Breast epithelium (tissue), 3 donors: ENCODE data around the gene HFE.

Source experiments
- POLR2A ChIP-seq: fragments of 450-650 bp; IDR thresholded peaks from one replicate; pipeline ENCODE4 v1.6.1; 2016; ENCODE audit warnings: antibody characterized with exemption, mild to moderate bottlenecking, moderate library complexity
- POLR2AphosphoS5 ChIP-seq, 3 donors: sonication (generic); formaldehyde crosslinking; IDR thresholded peaks; one replicate each; pipeline ENCODE4 v1.6.1; 2017; ENCODE audit warnings: antibody characterized with exemption in 3 of 3
- TF ChIP-seq, protein P1 (sequence below), 3 donors: fragments of 450-650 bp; IDR thresholded peaks; one replicate each; pipeline ENCODE4 v1.5.1; 2016 to 2017; ENCODE audit warnings: antibody characterized with exemption in 3 of 3, mild to moderate bottlenecking in 3 of 3, moderate library complexity in 3 of 3

DNA sequence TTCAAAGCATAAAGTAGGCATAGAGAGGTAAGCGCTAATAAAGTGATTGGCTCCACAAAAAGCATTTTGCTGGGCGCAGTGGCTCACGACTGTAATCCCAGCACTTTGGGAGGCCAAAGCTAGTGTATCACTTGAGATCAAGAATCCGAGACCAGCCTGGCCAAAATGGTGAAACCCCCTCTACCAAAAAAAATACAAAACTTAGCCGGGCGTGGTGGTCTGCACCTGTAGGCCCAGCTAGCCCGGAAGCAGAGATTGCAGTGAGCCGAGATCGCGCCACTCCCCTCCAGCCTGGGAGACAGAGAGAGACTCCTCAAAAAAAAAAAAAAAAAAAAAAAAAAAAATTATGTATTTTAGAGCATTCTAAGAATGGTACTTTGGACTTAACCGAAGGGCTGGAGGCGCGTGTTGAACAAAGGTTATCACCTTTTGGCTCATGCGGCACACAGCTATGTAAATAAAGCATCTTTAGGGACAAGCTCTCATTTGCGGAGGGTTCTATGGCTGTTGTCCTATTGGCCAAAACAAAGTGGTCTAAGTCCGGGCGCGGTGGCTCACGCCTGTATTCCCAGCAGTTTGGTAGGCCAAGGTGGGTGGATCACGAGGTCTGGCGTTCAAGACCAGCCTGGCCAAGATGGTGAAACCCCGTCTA lies 17.4 kb downstream of the HFE start:
- TF ChIP-seq, protein P1, sequence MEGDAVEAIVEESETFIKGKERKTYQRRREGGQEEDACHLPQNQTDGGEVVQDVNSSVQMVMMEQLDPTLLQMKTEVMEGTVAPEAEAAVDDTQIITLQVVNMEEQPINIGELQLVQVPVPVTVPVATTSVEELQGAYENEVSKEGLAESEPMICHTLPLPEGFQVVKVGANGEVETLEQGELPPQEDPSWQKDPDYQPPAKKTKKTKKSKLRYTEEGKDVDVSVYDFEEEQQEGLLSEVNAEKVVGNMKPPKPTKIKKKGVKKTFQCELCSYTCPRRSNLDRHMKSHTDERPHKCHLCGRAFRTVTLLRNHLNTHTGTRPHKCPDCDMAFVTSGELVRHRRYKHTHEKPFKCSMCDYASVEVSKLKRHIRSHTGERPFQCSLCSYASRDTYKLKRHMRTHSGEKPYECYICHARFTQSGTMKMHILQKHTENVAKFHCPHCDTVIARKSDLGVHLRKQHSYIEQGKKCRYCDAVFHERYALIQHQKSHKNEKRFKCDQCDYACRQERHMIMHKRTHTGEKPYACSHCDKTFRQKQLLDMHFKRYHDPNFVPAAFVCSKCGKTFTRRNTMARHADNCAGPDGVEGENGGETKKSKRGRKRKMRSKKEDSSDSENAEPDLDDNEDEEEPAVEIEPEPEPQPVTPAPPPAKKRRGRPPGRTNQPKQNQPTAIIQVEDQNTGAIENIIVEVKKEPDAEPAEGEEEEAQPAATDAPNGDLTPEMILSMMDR (IDR thresholded peaks at IDR 0.05) = no peak
- TF ChIP-seq POLR2AphosphoS5 (IDR thresholded peaks at IDR 0.05) (no peak), POLR2A (no peak)
